GM12878 (cell line): ENCODE data around the gene STOML2. TPM values are rescaled to one million over a fixed set of nuclear protein-coding genes. Genes with fewer than 3 reads are reported as not detected.

ENCODE experiments used
- BCLAF1 ChIP-seq: fragments of 450-650 bp; IDR thresholded peaks from 2 replicates; pipeline ENCODE4 v1.6.1; 2017; ENCODE audit warnings: antibody characterized with exemption, mild to moderate bottlenecking, moderate library complexity
- BMI1 ChIP-seq: fragments of 450-650 bp; IDR thresholded peaks from 2 replicates; pipeline ENCODE4 v1.6.1; 2016; ENCODE audit warnings: mild to moderate bottlenecking, moderate library complexity, borderline replicate concordance
- CBFB ChIP-seq: IDR thresholded peaks from 2 replicates; pipeline ENCODE4 v1.6.1; 2016; ENCODE audit warnings: antibody characterized with exemption, low read depth
- CEBPB ChIP-seq, 2 experiments: fragments of 150-350 bp in 1 of 2; IDR thresholded peaks; 2 replicates each; pipeline ENCODE4 v1.6.1; 2012 to 2014; ENCODE audit warnings: low read depth in 2 of 2, low read length in 2 of 2, borderline replicate concordance in 1 of 2, inconsistent platforms in 1 of 2
- CREB1 ChIP-seq: IDR thresholded peaks from 2 replicates; pipeline ENCODE4 v1.6.1; 2012; ENCODE audit warnings: low read depth, mild to moderate bottlenecking, inconsistent platforms
- ESRRA ChIP-seq: IDR thresholded peaks from 2 replicates; pipeline ENCODE4 v1.6.1; 2012; ENCODE audit warnings: mild to moderate bottlenecking, low read length, improper control_type of control experiment
- HSF1 ChIP-seq: fragments of 150-350 bp; IDR thresholded peaks from 2 replicates; pipeline ENCODE4 v1.6.1; 2014; ENCODE audit warnings: mild to moderate bottlenecking, low read depth, low read length
- JUND ChIP-seq: IDR thresholded peaks from 2 replicates; pipeline ENCODE4 v1.6.1; 2012; ENCODE audit warnings: low read depth, mild to moderate bottlenecking, low read length, improper control_type of control experiment, moderate library complexity
- KAT2A ChIP-seq: conservative IDR thresholded peaks from 2 replicates; pipeline ENCODE4 v1.6.1; 2011; ENCODE audit warnings: low read depth, low read length; ENCODE audit not compliant: control insufficient read depth
- KDM1A ChIP-seq: fragments of 200-600 bp; sonication (generic); IDR thresholded peaks from 2 replicates; pipeline ENCODE4 v1.6.1; 2016; ENCODE audit warnings: borderline replicate concordance
- MXI1 ChIP-seq: fragments of 150-350 bp; IDR thresholded peaks from 2 replicates; pipeline ENCODE4 v1.6.1; 2011; ENCODE audit warnings: low read depth, mild to moderate bottlenecking, inconsistent platforms, low read length, improper control_type of control experiment
- NBN ChIP-seq: fragments of 450-650 bp; IDR thresholded peaks from 2 replicates; pipeline ENCODE4 v1.6.1; 2016
- NFIC ChIP-seq: IDR thresholded peaks from 2 replicates; pipeline ENCODE4 v1.6.1; 2012; ENCODE audit warnings: low read depth, mild to moderate bottlenecking, inconsistent platforms, low read length, moderate library complexity
- NFYB ChIP-seq: IDR thresholded peaks from 2 replicates; pipeline ENCODE4 v1.6.1; 2011; ENCODE audit warnings: low read depth, mild to moderate bottlenecking, low read length, improper control_type of control experiment, moderate library complexity; ENCODE audit not compliant: insufficient read depth
- POU2F2 ChIP-seq: IDR thresholded peaks from 3 replicates; pipeline ENCODE4 v1.6.1; 2011; ENCODE audit warnings: low read depth, mild to moderate bottlenecking, low read length, borderline replicate concordance
- RCOR1 ChIP-seq: conservative IDR thresholded peaks from 2 replicates; pipeline ENCODE4 v1.6.1; 2012; ENCODE audit warnings: low read depth, low read length, improper control_type of control experiment
- RUNX3 ChIP-seq: IDR thresholded peaks from 2 replicates; pipeline ENCODE4 v1.6.1; 2012; ENCODE audit warnings: low read length, inconsistent platforms
- SREBF1 ChIP-seq: IDR thresholded peaks from 2 replicates; pipeline ENCODE4 v1.6.1; 2012; ENCODE audit warnings: mild to moderate bottlenecking, low read length
- SUPT20H ChIP-seq: IDR thresholded peaks from 2 replicates; pipeline ENCODE4 v1.6.1; 2011; ENCODE audit warnings: low read depth, mild to moderate bottlenecking, low read length, moderate library complexity, borderline replicate concordance; ENCODE audit not compliant: control insufficient read depth
- SUZ12 ChIP-seq: fragments of 200-600 bp; sonication (generic); IDR thresholded peaks from one replicate; pipeline ENCODE4 v1.6.1; 2018; ENCODE audit warnings: antibody characterized with exemption, mild to moderate bottlenecking; ENCODE audit not compliant: unreplicated experiment
- TAF1 ChIP-seq: IDR thresholded peaks from 2 replicates; pipeline ENCODE4 v1.6.1; 2011; ENCODE audit warnings: mild to moderate bottlenecking, low read depth, low read length, borderline replicate concordance
- ZNF274 ChIP-seq: IDR thresholded peaks from one replicate; pipeline ENCODE4 v1.8.0; 2011; ENCODE audit not compliant: insufficient read length, insufficient read depth
- ZNF384 ChIP-seq: IDR thresholded peaks from 2 replicates; pipeline ENCODE4 v1.6.1; 2012; ENCODE audit warnings: low read depth, mild to moderate bottlenecking, low read length, improper control_type of control experiment, borderline replicate concordance
- polyA plus RNA-seq, 11 experiments: library from polyadenylated mRNA; depleted of rRNA in 4 of 11; unstranded in 6 of 11; stranded (reverse) in 5 of 11; fragments of >200 nt; fragmentation: Nextera tagmentation in 4 of 11; fragmentation: Illumina TruSeq in 1 of 11; extraction: Ambion mirVana in 4 of 11; extraction: Trizol in 1 of 11; gene quantifications; 1 replicate in 1 of 11; 2 replicates in 10 of 11; pipeline versions ENCODE4 v1.2.1 to v1.2.3, GENCODE V29; 2011 to 2016; ENCODE audit warnings: inconsistent platforms in 2 of 11, missing spikeins in 2 of 11, low read depth in 1 of 11
- total RNA-seq, 4 experiments: library from RNA; depleted of rRNA in 3 of 4; stranded (reverse); fragments of >200 nt in 3 of 4; fragmentation: Illumina TruSeq in 1 of 4; extraction: Trizol in 1 of 4; gene quantifications; 2 replicates each; pipeline versions ENCODE4 v1.2.1 to v1.2.3, GENCODE V29; 2013 to 2021
- TF ChIP-seq, protein P1 (sequence below): fragments of 450-650 bp; IDR thresholded peaks from 2 replicates; pipeline ENCODE4 v1.6.1; 2016; ENCODE audit warnings: mild to moderate bottlenecking
- TF ChIP-seq, protein P2 (sequence below): IDR thresholded peaks from 2 replicates; pipeline ENCODE4 v1.6.1; 2011; ENCODE audit warnings: low read depth, low read length, improper control_type of control experiment, borderline replicate concordance

The STOML2 gene
- total and polyA plus RNA-seq, 10 of the 15 experiments (the other 5 are each of a cell fraction or from before 2014, with no cell fraction given) = 112 to 284 (median 207) TPM

- TF ChIP-seq BCLAF1 (no peak), SUZ12 (no peak), ZNF384 (no peak), RUNX3 (peak; percentile 29; the same call in 1 of the 2 replicates), ZNF274 (no peak), NBN (peak; percentile 92), RCOR1 (no peak), SREBF1 (peak; percentile 39; the same call in 1 of the 2 replicates), KAT2A (no peak), SUPT20H (no peak), CEBPB (IDR thresholded peaks at IDR 0.05; ENCODE audit: borderline replicate concordance in 1 of 2, low read depth in 2 of 2, low read length in 2 of 2) (peak in 1 of 2 experiments; percentile 92; a peak in 1 of 4 replicates), POU2F2 (no peak), NFIC (no peak), KDM1A (no peak), JUND (no peak), TAF1 (peak; percentile 50; the same call in 1 of the 2 replicates), CREB1 (peak; percentile 99), NFYB (peak; percentile 97), HSF1 (no peak), CBFB (peak; percentile 52; the same call in 1 of the 2 replicates), ESRRA (peak; percentile 14; the same call in 1 of the 2 replicates), BMI1 (no peak), MXI1 (peak; percentile 81; the same call in 1 of the 2 replicates)
- TF ChIP-seq, protein P1, sequence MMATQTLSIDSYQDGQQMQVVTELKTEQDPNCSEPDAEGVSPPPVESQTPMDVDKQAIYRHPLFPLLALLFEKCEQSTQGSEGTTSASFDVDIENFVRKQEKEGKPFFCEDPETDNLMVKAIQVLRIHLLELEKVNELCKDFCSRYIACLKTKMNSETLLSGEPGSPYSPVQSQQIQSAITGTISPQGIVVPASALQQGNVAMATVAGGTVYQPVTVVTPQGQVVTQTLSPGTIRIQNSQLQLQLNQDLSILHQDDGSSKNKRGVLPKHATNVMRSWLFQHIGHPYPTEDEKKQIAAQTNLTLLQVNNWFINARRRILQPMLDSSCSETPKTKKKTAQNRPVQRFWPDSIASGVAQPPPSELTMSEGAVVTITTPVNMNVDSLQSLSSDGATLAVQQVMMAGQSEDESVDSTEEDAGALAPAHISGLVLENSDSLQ = peak; percentile 98
- TF ChIP-seq, protein P2, sequence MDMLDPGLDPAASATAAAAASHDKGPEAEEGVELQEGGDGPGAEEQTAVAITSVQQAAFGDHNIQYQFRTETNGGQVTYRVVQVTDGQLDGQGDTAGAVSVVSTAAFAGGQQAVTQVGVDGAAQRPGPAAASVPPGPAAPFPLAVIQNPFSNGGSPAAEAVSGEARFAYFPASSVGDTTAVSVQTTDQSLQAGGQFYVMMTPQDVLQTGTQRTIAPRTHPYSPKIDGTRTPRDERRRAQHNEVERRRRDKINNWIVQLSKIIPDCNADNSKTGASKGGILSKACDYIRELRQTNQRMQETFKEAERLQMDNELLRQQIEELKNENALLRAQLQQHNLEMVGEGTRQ = no peak
Observed at GRCh38 chr9:35072461-35073278, 30.3 kb downstream of the STOML2 start, which contains the start of gene VCP (continued).
